ENCODE measurements around the gene CADM4. TPM values are rescaled to one million over a fixed set of nuclear protein-coding genes. Genes with fewer than 3 reads are reported as not detected.
"Not testable (repeated sequence)": the region's sequence is repeated elsewhere in the genome, so short reads cannot be mapped to it uniquely, and the experiment has no call there.

The CADM4 gene
- total and polyA plus RNA-seq, 7 experiments from 2014 or later = 0.34 to 2.0 (median 0.51) TPM

DNA sequence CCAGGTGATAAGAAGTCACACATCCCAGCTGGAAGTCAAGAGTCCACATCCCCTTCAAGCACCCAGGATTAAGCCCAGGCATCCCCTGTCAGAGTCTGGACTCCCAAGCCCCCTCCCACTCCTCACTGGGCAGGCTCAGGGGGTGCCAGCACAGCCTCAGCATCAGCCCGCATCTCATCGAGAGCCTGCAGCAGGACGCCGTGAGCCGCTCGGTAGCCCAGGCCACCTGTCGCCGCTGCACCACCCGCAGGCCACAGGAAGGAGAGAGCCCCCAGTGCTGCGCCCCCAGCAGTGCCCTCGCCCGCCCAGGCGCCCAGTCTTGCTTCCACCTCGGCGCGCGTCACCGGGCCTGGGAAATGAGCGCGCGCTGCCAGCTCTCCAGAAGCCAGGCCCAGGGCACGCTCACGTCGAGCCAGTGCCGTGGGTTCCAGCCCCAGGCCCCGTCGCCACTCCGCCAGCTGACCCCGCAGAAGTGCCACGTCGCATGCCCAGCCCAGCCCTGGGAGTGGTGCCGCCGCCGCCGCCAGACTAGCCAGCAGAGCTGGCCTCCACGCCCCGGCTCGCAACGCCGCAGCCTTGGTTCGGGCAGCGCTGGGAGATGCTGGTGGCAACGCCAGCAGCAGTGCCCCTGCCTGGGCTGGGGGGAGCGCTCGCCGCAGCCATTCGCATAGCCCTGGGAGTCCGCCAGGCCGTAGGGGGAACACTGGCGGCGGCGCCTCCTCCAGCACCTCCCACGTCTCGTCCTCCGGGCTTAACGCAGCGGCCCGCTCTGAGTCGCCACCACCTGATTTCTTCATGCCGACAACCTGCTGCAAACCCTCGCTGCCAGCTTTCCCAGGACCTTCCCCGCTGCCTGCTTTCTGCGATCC, 47.5 kb downstream of the CADM4 start:
- ChIA-PET POLR2A (no interaction called here), CTCF (interaction anchor here (0.7 kb wide), 1 partner anchor 208 kb away, joined by 3 read pairs; no protein-coding TSS in a partner anchor)
- H3K4me1 ChIP-seq (ENCODE audit: control insufficient read depth in 2 of 2, insufficient read depth in 2 of 2, low read length in 2 of 2) = peaks cover 12 to 16% of the 10 kb centered on the region in 2 donors
- Mint-ChIP-seq H3K4me3 (no peak overlapping the region), H3K36me3 (peaks cover 0 to 13% (median 6%) of the 10 kb centered on the region in 5 donors), H3K4me1 (peaks cover 22 to 44% (median 39%) of the 10 kb centered on the region in 7 donors), H3K9me3 (peaks cover 0 to 5% (median 0%) of the 10 kb centered on the region in 11 donors), H3K27ac (no peak overlapping the region), H3K27me3 (peaks cover 0 to 4% (median 0%) of the 10 kb centered on the region in 5 donors)
- H3K27me3 ChIP-seq (ENCODE audit: control insufficient read depth in 2 of 2, insufficient read depth in 2 of 2, low read length in 2 of 2) = no peaks in the 10 kb centered on the region
- no peak overlapping the region for H3K27ac ChIP-seq (ENCODE audit: low read depth, low read length)
- H3K36me3 ChIP-seq (ENCODE audit: control insufficient read depth in 2 of 3, insufficient read depth in 3 of 3, low read length in 3 of 3) = peaks cover 0 to 21% (median 0%) of the 10 kb centered on the region in 3 experiments
- no peaks in the 10 kb centered on the region for H3K9me3 ChIP-seq (ENCODE audit: control insufficient read depth in 2 of 3, low read length in 3 of 3)
- ATAC-seq (no peak), DNase-seq (no peak)
- H3K4me3 ChIP-seq (ENCODE audit: low read length) = no peak overlapping the region
- intact Hi-C loops (cut with micrococcal nuclease) = no loop called here

DNA sequence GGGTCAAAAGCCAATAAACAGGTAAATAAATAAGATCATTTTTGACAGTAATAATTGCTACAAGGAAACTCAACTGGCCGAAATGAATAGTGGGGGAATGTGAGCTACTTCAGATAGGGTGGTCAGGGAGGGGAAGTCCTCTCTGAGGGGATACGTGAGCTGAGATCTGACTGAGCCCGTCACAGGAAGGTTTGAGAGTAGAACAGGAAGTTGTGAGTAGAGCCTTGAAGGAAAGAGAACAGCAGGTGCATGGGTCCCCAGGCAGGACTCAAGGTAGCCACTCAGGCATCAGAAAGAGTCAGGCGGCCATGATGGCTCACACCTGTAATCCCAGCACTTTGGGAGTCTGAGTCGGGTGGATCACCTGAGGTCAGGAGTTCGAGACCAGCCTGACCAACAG, 50.0 kb downstream of the CADM4 start:
- ATAC-seq (no peak), DNase-seq (no peak)
- Mint-ChIP-seq H3K4me3 (peak overlapping the region in 1 of 10 donors; percentile 2), H3K27ac (peak overlapping the region in 7 of 9 donors; percentile 23 to 88 (median 76)), H3K27me3 (no peaks in the 10 kb centered on the region), H3K9me3 (no peaks in the 10 kb centered on the region), H3K4me1 (peaks cover 13 to 28% (median 25%) of the 10 kb centered on the region in 7 donors), H3K36me3 (peaks cover 0 to 16% (median 12%) of the 10 kb centered on the region in 5 donors)
- H3K36me3 ChIP-seq (ENCODE audit: control insufficient read depth in 2 of 3, insufficient read depth in 3 of 3, low read length in 3 of 3) = peaks cover 0 to 21% (median 0%) of the 10 kb centered on the region in 3 experiments
- peaks cover 4 to 7% of the 10 kb centered on the region in 2 donors for H3K4me1 ChIP-seq (ENCODE audit: control insufficient read depth in 2 of 2, insufficient read depth in 2 of 2, low read length in 2 of 2)
- no peaks in the 10 kb centered on the region for H3K27me3 ChIP-seq (ENCODE audit: control insufficient read depth in 2 of 2, insufficient read depth in 2 of 2, low read length in 2 of 2)
- H3K9me3 ChIP-seq (ENCODE audit: control insufficient read depth in 2 of 3, low read length in 3 of 3) = no peaks in the 10 kb centered on the region
- POLR2A ChIA-PET = interaction anchor here (0.6 to 1.3 kb wide), 2 partner anchors 10 to 126 kb away, joined by 3 read pairs; no protein-coding TSS in a partner anchor
- no peak overlapping the region for H3K27ac ChIP-seq (ENCODE audit: low read depth, low read length)
- no peak overlapping the region for H3K4me3 ChIP-seq (ENCODE audit: low read length)
- CTCF ChIA-PET = no interaction called here
- intact Hi-C loops (cut with micrococcal nuclease) = no loop called here

DNA sequence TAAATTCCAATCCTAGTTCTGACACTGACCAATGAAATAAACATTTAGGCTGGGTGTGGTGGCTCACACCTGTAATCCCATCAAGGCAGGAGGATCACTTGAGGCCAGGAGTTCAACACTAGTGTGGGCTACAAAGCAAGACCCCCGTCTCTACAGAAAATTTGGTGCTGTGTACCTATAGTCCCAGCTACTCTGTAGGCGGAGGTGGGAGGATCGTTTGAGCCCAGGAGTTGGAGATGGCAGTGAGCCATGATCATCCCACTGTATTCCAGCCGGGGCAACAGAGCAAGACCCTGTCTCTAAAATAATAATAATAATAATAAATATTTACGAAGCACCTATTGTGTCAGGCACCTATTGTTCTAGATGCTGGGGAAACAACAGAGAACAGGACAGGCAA, 50.4 kb downstream of the CADM4 start:
- Mint-ChIP-seq H3K9me3 (no peaks in the 10 kb centered on the region), H3K27ac (peak overlapping the region in 5 of 9 donors; percentile 23 to 88 (median 76)), H3K36me3 (peaks cover 0 to 16% (median 12%) of the 10 kb centered on the region in 5 donors), H3K4me1 (peaks cover 13 to 32% (median 25%) of the 10 kb centered on the region in 7 donors), H3K27me3 (no peaks in the 10 kb centered on the region), H3K4me3 (peak overlapping the region in 1 of 10 donors; percentile 2)
- no peaks in the 10 kb centered on the region for H3K27me3 ChIP-seq (ENCODE audit: control insufficient read depth in 2 of 2, insufficient read depth in 2 of 2, low read length in 2 of 2)
- no peak for DNase-seq
- H3K36me3 ChIP-seq (ENCODE audit: control insufficient read depth in 2 of 3, insufficient read depth in 3 of 3, low read length in 3 of 3) = peaks cover 0 to 21% (median 0%) of the 10 kb centered on the region in 3 experiments
- POLR2A ChIA-PET = interaction anchor here (1.1 to 1.3 kb wide), 2 partner anchors 9 to 150 kb away, joined by 3 read pairs; no protein-coding TSS in a partner anchor
- ATAC-seq = no peak
- peaks cover 2 to 7% of the 10 kb centered on the region in 2 donors for H3K4me1 ChIP-seq (ENCODE audit: control insufficient read depth in 2 of 2, insufficient read depth in 2 of 2, low read length in 2 of 2)
- no peak overlapping the region for H3K4me3 ChIP-seq (ENCODE audit: low read length)
- CTCF ChIA-PET = interaction anchor here (0.6 to 1.2 kb wide), 3 partner anchors 15 to 507 kb away, joined by 3 to 4 read pairs (median 3); partner anchors contain the start of gene PSG2
- H3K9me3 ChIP-seq (ENCODE audit: control insufficient read depth in 2 of 3, low read length in 3 of 3) = no peaks in the 10 kb centered on the region
- H3K27ac ChIP-seq (ENCODE audit: low read depth, low read length) = no peak overlapping the region
- intact Hi-C loops (cut with micrococcal nuclease) = no loop called here

DNA sequence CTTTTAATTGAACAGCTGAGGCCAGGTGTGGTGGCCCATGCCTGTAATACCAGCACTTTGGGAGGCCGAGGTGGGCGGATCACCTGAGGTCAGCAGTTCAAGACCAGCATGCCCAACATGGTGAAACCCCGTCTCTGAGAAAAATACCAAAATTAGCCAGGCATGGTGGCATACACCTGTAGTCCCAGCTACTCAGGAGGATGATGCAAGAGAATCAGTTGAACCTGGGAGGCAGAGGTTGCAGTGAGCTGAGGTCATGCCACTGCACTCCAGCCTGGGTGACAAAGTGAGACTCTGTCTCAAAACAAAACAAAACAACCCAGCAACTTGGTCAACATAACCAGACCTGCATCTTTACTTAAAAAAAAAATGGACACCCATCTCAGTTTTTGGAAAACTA, 52.6 kb downstream of the CADM4 start:
- H3K4me3 ChIP-seq (ENCODE audit: low read length); H3K27me3 Mint-ChIP-seq; intact Hi-C loops (cut with micrococcal nuclease); CTCF ChIA-PET; H3K4me3 Mint-ChIP-seq; H3K27ac ChIP-seq (ENCODE audit: low read depth, low read length); H3K9me3 ChIP-seq (ENCODE audit: control insufficient read depth in 2 of 3, low read length in 3 of 3); ATAC-seq; DNase-seq; H3K27me3 ChIP-seq (ENCODE audit: control insufficient read depth in 2 of 2, insufficient read depth in 2 of 2, low read length in 2 of 2); H3K36me3 ChIP-seq (ENCODE audit: control insufficient read depth in 2 of 3, insufficient read depth in 3 of 3, low read length in 3 of 3); H3K27ac Mint-ChIP-seq; POLR2A ChIA-PET; H3K9me3 Mint-ChIP-seq; H3K4me1 ChIP-seq (ENCODE audit: control insufficient read depth in 2 of 2, insufficient read depth in 2 of 2, low read length in 2 of 2): not testable (repeated sequence)
- H3K36me3 Mint-ChIP-seq = peaks cover 0 to 13% (median 8%) of the 10 kb centered on the region in 5 donors
- H3K4me1 Mint-ChIP-seq = peaks cover 6 to 31% (median 16%) of the 10 kb centered on the region in 7 donors

DNA sequence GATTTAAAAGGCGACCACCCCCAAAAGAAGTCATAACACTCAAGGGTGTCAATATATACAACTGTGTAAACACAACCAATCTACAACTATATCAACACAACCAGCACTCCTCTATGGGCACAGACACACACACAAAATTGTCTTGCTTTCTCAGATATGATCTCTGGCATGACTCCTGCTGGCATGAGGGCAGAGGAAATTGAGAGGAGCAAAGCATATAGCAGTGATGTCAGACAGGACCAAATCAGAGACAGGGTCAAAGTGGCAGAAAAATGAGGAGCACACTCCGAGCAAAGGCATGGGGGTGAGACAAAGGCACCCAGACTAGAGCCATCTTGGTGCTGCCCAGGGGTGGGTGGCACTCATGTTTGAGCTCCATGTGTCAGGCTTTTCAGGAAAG, 53.3 kb downstream of the CADM4 start:
- DNase-seq = no peak
- no peaks in the 10 kb centered on the region for H3K27me3 Mint-ChIP-seq
- no peaks in the 10 kb centered on the region for H3K9me3 Mint-ChIP-seq
- no peak overlapping the region for H3K27ac Mint-ChIP-seq
- no peaks in the 10 kb centered on the region for H3K9me3 ChIP-seq (ENCODE audit: control insufficient read depth in 2 of 3, low read length in 3 of 3)
- peaks cover 0 to 13% (median 8%) of the 10 kb centered on the region in 5 donors for H3K36me3 Mint-ChIP-seq
- no peaks in the 10 kb centered on the region for H3K27me3 ChIP-seq (ENCODE audit: control insufficient read depth in 2 of 2, insufficient read depth in 2 of 2, low read length in 2 of 2)
- no peak overlapping the region for H3K27ac ChIP-seq (ENCODE audit: low read depth, low read length)
- no peak overlapping the region for H3K4me3 ChIP-seq (ENCODE audit: low read length)
- intact Hi-C loops (cut with micrococcal nuclease) = no loop called here
- no peak for ATAC-seq
- no peaks in the 10 kb centered on the region for H3K36me3 ChIP-seq (ENCODE audit: control insufficient read depth in 2 of 3, insufficient read depth in 3 of 3, low read length in 3 of 3)
- H3K4me1 ChIP-seq (ENCODE audit: control insufficient read depth in 2 of 2, insufficient read depth in 2 of 2, low read length in 2 of 2) = peaks cover 4 to 7% of the 10 kb centered on the region in 2 donors
- H3K4me3 Mint-ChIP-seq = no peak overlapping the region
- ChIA-PET CTCF (no interaction called here), POLR2A (interaction anchor here (0.8 kb wide), 1 partner anchor 10 kb away, joined by 3 read pairs; the partner anchor contains the start of genes IRGQ and ZNF576)
- peaks cover 6 to 38% (median 19%) of the 10 kb centered on the region in 7 donors for H3K4me1 Mint-ChIP-seq

DNA sequence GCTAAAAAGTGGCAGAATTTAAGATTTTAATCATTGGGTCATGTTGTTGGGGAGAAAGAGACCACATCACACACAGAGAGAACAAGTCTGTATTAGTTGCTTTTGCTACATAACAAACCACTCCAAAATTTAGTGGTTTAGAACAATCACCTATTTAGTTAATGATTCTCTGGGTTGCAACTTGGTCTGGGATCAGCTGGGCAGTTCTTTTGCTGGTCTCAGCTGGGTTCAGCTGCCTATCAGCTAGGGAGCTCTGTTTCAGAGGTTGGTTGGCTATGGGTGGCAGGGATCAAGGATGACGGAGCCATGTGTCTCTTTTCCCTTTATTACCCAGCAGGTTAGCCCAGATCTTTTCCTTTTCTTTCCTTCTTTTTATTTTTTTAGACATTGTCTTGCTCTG, 55.2 kb downstream of the CADM4 start:
- DNase-seq (no peak), ATAC-seq (no peak)
- no peaks in the 10 kb centered on the region for H3K9me3 ChIP-seq (ENCODE audit: control insufficient read depth in 2 of 3, low read length in 3 of 3)
- Mint-ChIP-seq H3K4me1 (peaks cover 8 to 38% (median 18%) of the 10 kb centered on the region in 7 donors), H3K27me3 (no peaks in the 10 kb centered on the region), H3K4me3 (no peak overlapping the region), H3K9me3 (no peaks in the 10 kb centered on the region), H3K27ac (peak overlapping the region in 4 of 9 donors; percentile 52 to 88 (median 80)), H3K36me3 (peaks cover 0 to 7% (median 0%) of the 10 kb centered on the region in 5 donors)
- no peak overlapping the region for H3K27ac ChIP-seq (ENCODE audit: low read depth, low read length)
- H3K27me3 ChIP-seq (ENCODE audit: control insufficient read depth in 2 of 2, insufficient read depth in 2 of 2, low read length in 2 of 2) = no peaks in the 10 kb centered on the region
- intact Hi-C loops (cut with micrococcal nuclease) = no loop called here
- H3K36me3 ChIP-seq (ENCODE audit: control insufficient read depth in 2 of 3, insufficient read depth in 3 of 3, low read length in 3 of 3) = no peaks in the 10 kb centered on the region
- no peak overlapping the region for H3K4me3 ChIP-seq (ENCODE audit: low read length)
- CTCF ChIA-PET = interaction anchor here (1.1 to 1.2 kb wide), 2 partner anchors 11 to 22 kb away, joined by 4 read pairs; partner anchors contain the start of genes IRGQ and ZNF576
- POLR2A ChIA-PET = no interaction called here
- H3K4me1 ChIP-seq (ENCODE audit: control insufficient read depth in 2 of 2, insufficient read depth in 2 of 2, low read length in 2 of 2) = peaks cover under 1 to 4% of the 10 kb centered on the region in 2 donors

Data from naive thymus-derived CD4-positive, alpha-beta T cell (primary cell).